Ishikawa (cell line): ENCODE data around the gene CERS6.

ENCODE experiments used
- CEBPB ChIP-seq: IDR thresholded peaks from 2 replicates; pipeline ENCODE4 v1.6.1; 2012
- CREB1 ChIP-seq: IDR thresholded peaks from 2 replicates; pipeline ENCODE4 v1.6.1; 2012; ENCODE audit warnings: low read depth
- EGR1 ChIP-seq: IDR thresholded peaks from 2 replicates; pipeline ENCODE4 v1.6.1; 2012
- EP300 ChIP-seq: IDR thresholded peaks from 2 replicates; pipeline ENCODE4 v1.6.1; 2012; ENCODE audit warnings: borderline replicate concordance
- FOXM1 ChIP-seq: IDR thresholded peaks from 2 replicates; pipeline ENCODE4 v1.6.1; 2012; ENCODE audit warnings: low read depth, borderline replicate concordance
- NFIC ChIP-seq: IDR thresholded peaks from 2 replicates; pipeline ENCODE4 v1.6.1; 2012
- RAD21 ChIP-seq: IDR thresholded peaks from 2 replicates; pipeline ENCODE4 v1.6.1; 2012; ENCODE audit warnings: low read depth
- TAF1 ChIP-seq: IDR thresholded peaks from 2 replicates; pipeline ENCODE4 v1.6.1; 2012; ENCODE audit warnings: low read depth, mild to moderate bottlenecking
- TCF12 ChIP-seq: IDR thresholded peaks from 2 replicates; pipeline ENCODE4 v1.6.1; 2012; ENCODE audit warnings: low read depth
- YY1 ChIP-seq: IDR thresholded peaks from 2 replicates; pipeline ENCODE4 v1.6.1; 2012; ENCODE audit warnings: low read depth
- TF ChIP-seq, protein P1 (sequence below): IDR thresholded peaks from 2 replicates; pipeline ENCODE4 v1.6.1; 2012
- TF ChIP-seq, protein P2 (sequence below): IDR thresholded peaks from 2 replicates; pipeline ENCODE4 v1.6.1; 2012; ENCODE audit warnings: low read depth, mild to moderate bottlenecking

DNA sequence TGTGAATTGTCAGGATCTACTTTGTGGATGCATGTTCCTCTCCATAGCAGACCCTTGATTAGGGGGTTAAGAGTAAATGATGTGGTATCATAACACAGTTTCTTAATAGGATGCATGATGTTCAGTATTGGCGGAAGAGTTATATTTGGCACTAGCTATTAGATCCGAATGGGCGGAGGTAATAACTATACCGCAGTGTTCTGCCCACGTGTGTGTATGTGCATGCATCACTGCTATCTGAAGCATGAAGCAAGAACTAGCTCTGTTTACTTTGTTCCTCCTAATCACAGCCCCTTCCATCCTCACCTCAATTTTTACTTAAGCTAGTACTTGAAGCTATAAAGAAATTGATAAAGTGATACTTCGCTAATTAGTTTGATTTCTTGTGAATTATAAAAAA, 186.8 kb downstream of the CERS6 start:
- no peak for TF ChIP-seq YY1
- no peak for TF ChIP-seq CEBPB
- TF ChIP-seq RAD21: no peak
- TF ChIP-seq TCF12: no peak
- no peak for TF ChIP-seq EP300
- TF ChIP-seq, protein P1, sequence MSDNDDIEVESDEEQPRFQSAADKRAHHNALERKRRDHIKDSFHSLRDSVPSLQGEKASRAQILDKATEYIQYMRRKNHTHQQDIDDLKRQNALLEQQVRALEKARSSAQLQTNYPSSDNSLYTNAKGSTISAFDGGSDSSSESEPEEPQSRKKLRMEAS: no peak
- TF ChIP-seq, protein P2, sequence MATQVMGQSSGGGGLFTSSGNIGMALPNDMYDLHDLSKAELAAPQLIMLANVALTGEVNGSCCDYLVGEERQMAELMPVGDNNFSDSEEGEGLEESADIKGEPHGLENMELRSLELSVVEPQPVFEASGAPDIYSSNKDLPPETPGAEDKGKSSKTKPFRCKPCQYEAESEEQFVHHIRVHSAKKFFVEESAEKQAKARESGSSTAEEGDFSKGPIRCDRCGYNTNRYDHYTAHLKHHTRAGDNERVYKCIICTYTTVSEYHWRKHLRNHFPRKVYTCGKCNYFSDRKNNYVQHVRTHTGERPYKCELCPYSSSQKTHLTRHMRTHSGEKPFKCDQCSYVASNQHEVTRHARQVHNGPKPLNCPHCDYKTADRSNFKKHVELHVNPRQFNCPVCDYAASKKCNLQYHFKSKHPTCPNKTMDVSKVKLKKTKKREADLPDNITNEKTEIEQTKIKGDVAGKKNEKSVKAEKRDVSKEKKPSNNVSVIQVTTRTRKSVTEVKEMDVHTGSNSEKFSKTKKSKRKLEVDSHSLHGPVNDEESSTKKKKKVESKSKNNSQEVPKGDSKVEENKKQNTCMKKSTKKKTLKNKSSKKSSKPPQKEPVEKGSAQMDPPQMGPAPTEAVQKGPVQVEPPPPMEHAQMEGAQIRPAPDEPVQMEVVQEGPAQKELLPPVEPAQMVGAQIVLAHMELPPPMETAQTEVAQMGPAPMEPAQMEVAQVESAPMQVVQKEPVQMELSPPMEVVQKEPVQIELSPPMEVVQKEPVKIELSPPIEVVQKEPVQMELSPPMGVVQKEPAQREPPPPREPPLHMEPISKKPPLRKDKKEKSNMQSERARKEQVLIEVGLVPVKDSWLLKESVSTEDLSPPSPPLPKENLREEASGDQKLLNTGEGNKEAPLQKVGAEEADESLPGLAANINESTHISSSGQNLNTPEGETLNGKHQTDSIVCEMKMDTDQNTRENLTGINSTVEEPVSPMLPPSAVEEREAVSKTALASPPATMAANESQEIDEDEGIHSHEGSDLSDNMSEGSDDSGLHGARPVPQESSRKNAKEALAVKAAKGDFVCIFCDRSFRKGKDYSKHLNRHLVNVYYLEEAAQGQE: no peak
- TF ChIP-seq NFIC: no peak
- no peak for TF ChIP-seq EGR1
- TF ChIP-seq CREB1: no peak
- TF ChIP-seq TAF1: no peak
- TF ChIP-seq FOXM1: no peak
